Loucy (cell line): ENCODE data around the gene SLFN5.

Experiments
- H2AFZ ChIP-seq: fragments of 200-600 bp; sonication (generic); 2 replicates; pipeline ENCODE4 v1.6.0; 2016; ENCODE audit warnings: antibody characterized with exemption, mild to moderate bottlenecking, low read length, moderate library complexity
- H3F3A ChIP-seq: fragments of 200-600 bp; 2 replicates; pipeline ENCODE4 v1.6.0; 2016; ENCODE audit warnings: antibody characterized with exemption, low read depth, mild to moderate bottlenecking
- H3K27me3 ChIP-seq: fragments of 200-600 bp; sonication (generic); 2 replicates; pipeline ENCODE4 v1.6.1; 2014; ENCODE audit warnings: low read length, mild to moderate bottlenecking; ENCODE audit not compliant: insufficient read depth, poor library complexity, severe bottlenecking
- H3K36me3 ChIP-seq: fragments of 200-600 bp; sonication (generic); 2 replicates; pipeline ENCODE4 v1.6.1; 2016; ENCODE audit warnings: low read length; ENCODE audit not compliant: insufficient read depth
- H3K4me1 ChIP-seq: fragments of 200-600 bp; sonication (generic); 2 replicates; pipeline ENCODE4 v1.5.1; 2014; ENCODE audit warnings: low read length, mild to moderate bottlenecking; ENCODE audit not compliant: insufficient read depth, poor library complexity, severe bottlenecking
- H3K4me2 ChIP-seq: fragments of 200-600 bp; sonication (generic); 2 replicates; pipeline ENCODE4 v1.6.0; 2014; ENCODE audit warnings: antibody characterized with exemption, low read length, low read depth, mild to moderate bottlenecking; ENCODE audit not compliant: poor library complexity, severe bottlenecking
- H3K4me3 ChIP-seq: fragments of 200-600 bp; sonication (generic); 2 replicates; pipeline ENCODE4 v1.5.1; 2014; ENCODE audit warnings: low read length, mild to moderate bottlenecking, mixed read lengths; ENCODE audit not compliant: poor library complexity, severe bottlenecking
- H3K79me2 ChIP-seq: fragments of 200-600 bp; sonication (generic); 2 replicates; pipeline ENCODE4 v1.6.1; 2014; ENCODE audit warnings: low read length; ENCODE audit not compliant: insufficient read depth
- H3K9ac ChIP-seq: fragments of 200-600 bp; sonication (generic); 2 replicates; pipeline ENCODE4 v1.6.0; 2014; ENCODE audit warnings: mild to moderate bottlenecking, low read depth, low read length, moderate library complexity; ENCODE audit not compliant: poor library complexity, severe bottlenecking
- H3K9me2 ChIP-seq: fragments of 200-600 bp; sonication (generic); replicated peaks from 2 replicates; pipeline ENCODE4 v1.6.1; 2016; ENCODE audit warnings: low read depth, low read length, mixed read lengths
- H3K9me3 ChIP-seq: fragments of 200-600 bp; sonication (generic); 2 replicates; pipeline ENCODE4 v1.6.1; 2014; ENCODE audit warnings: mild to moderate bottlenecking, antibody characterized with exemption, low read length, low read depth; ENCODE audit not compliant: insufficient read depth
- H4K20me1 ChIP-seq: fragments of 200-600 bp; sonication (generic); 2 replicates; pipeline ENCODE4 v1.6.0; 2014; ENCODE audit warnings: antibody characterized with exemption, low read length, mild to moderate bottlenecking; ENCODE audit not compliant: insufficient read depth, poor library complexity, severe bottlenecking
- CTCF ChIP-seq: fragments of 200-600 bp; sonication (generic); conservative IDR thresholded peaks from 2 replicates; pipeline ENCODE4 v1.5.1; 2014; ENCODE audit warnings: mild to moderate bottlenecking, antibody characterized with exemption, low read length
- EZH2phosphoT487 ChIP-seq: fragments of 200-600 bp; IDR thresholded peaks from 2 replicates; pipeline ENCODE4 v1.6.1; 2018; ENCODE audit warnings: antibody characterized with exemption, mild to moderate bottlenecking, moderate library complexity, borderline replicate concordance

Gene SLFN5

GRCh38 chr17:35239823-35240222, 3.0 kb upstream of the SLFN5 start:
- Histone ChIP-seq H3K9me3 (no peaks in the 10 kb centered on the region), H3K79me2 (no peaks in the 10 kb centered on the region), H3K4me2 (no peak overlapping the region), H3F3A (no peaks in the 10 kb centered on the region), H4K20me1 (peaks cover 2% of the 10 kb centered on the region), H2AFZ (no peak overlapping the region), H3K36me3 (no peaks in the 10 kb centered on the region), H3K9me2 (no peaks in the 10 kb centered on the region), H3K27me3 (peaks cover 99% of the 10 kb centered on the region), H3K4me1 (peaks cover 29% of the 10 kb centered on the region), H3K9ac (no peak overlapping the region), H3K4me3 (no peak overlapping the region)
- no peak for TF ChIP-seq EZH2phosphoT487
- TF ChIP-seq CTCF = no peak

- Histone ChIP-seq H3K9me2 (no peaks in the 10 kb centered on the region), H3K4me1 (peaks cover 25% of the 10 kb centered on the region), H3K4me3 (no peak overlapping the region), H3K27me3 (peaks cover 99% of the 10 kb centered on the region), H3K36me3 (no peaks in the 10 kb centered on the region), H3K9ac (no peak overlapping the region), H3K9me3 (no peaks in the 10 kb centered on the region), H3K4me2 (no peak overlapping the region), H2AFZ (no peak overlapping the region), H3F3A (no peaks in the 10 kb centered on the region), H3K79me2 (no peaks in the 10 kb centered on the region), H4K20me1 (peaks cover 3% of the 10 kb centered on the region)
- TF ChIP-seq CTCF = no peak
- no peak for TF ChIP-seq EZH2phosphoT487
These were observed 2.0 kb upstream of the SLFN5 start for GRCh38 chr17:35240861-35241260.

GRCh38 chr17:35241520-35241919, 1.4 kb upstream of the SLFN5 start:
- no peaks in the 10 kb centered on the region for H3K9me2 ChIP-seq
- no peak for TF ChIP-seq EZH2phosphoT487
- TF ChIP-seq CTCF = no peak
- H3K4me2 ChIP-seq = peak overlapping the region; percentile 75
- H3K79me2 ChIP-seq = no peaks in the 10 kb centered on the region
- peaks cover 21% of the 10 kb centered on the region for H3K4me1 ChIP-seq
- H4K20me1 ChIP-seq = peaks cover 3% of the 10 kb centered on the region
- H3F3A ChIP-seq = no peaks in the 10 kb centered on the region
- peak overlapping the region; percentile 83 for H3K4me3 ChIP-seq
- peaks cover 99% of the 10 kb centered on the region for H3K27me3 ChIP-seq
- H3K9ac ChIP-seq = peak overlapping the region; percentile 61
- H3K36me3 ChIP-seq = no peaks in the 10 kb centered on the region
- no peaks in the 10 kb centered on the region for H3K9me3 ChIP-seq
- H2AFZ ChIP-seq = no peak overlapping the region
